Measurements from ENCODE around the gene OBP2B.
"Not testable (repeated sequence)": the region's sequence is repeated elsewhere in the genome, so short reads cannot be mapped to it uniquely, and the experiment has no call there.

The OBP2B gene

GRCh38 chr9:133235549-133236222 lies 26.6 kb upstream of the OBP2B start:
- DNase-seq: no peak
- no peaks in the 10 kb centered on the region for H3K27me3 ChIP-seq (ENCODE audit: insufficient read depth, low read depth, severe bottlenecking)
- no peaks in the 10 kb centered on the region for H3K9me3 ChIP-seq (ENCODE audit: severe bottlenecking)
- H3K4me3 ChIP-seq (ENCODE audit: low read depth, low read length): no peak overlapping the region
- no peak overlapping the region for H3K27ac ChIP-seq
- TF ChIP-seq CTCF (IDR thresholded peaks at IDR 0.05; ENCODE audit: low read depth, low read length): no peak
- H3K36me3 ChIP-seq: no peaks in the 10 kb centered on the region

GRCh38 chr9:133234577-133235322 lies 25.7 kb upstream of the OBP2B start:
- H3K27me3 ChIP-seq (ENCODE audit: insufficient read depth, low read depth, severe bottlenecking): no peaks in the 10 kb centered on the region
- no peak for DNase-seq
- H3K36me3 ChIP-seq: no peaks in the 10 kb centered on the region
- H3K4me3 ChIP-seq (ENCODE audit: low read depth, low read length): no peak overlapping the region
- H3K27ac ChIP-seq: no peak overlapping the region
- TF ChIP-seq CTCF (IDR thresholded peaks at IDR 0.05; ENCODE audit: low read depth, low read length): no peak
- H3K9me3 ChIP-seq (ENCODE audit: severe bottlenecking): no peaks in the 10 kb centered on the region

- Histone ChIP-seq H3K27ac (no peak overlapping the region), H3K4me3 (ENCODE audit: low read depth, low read length) (no peak overlapping the region), H3K36me3 (no peaks in the 10 kb centered on the region), H3K27me3 (ENCODE audit: insufficient read depth, low read depth, severe bottlenecking) (no peaks in the 10 kb centered on the region), H3K9me3 (ENCODE audit: severe bottlenecking) (no peaks in the 10 kb centered on the region)
- no peak for TF ChIP-seq CTCF (IDR thresholded peaks at IDR 0.05; ENCODE audit: low read depth, low read length)
- no peak for DNase-seq
Measured at GRCh38 chr9:133233681-133234432, 24.8 kb upstream of the OBP2B start.

GRCh38 chr9:133231934-133232568 lies 23.0 kb upstream of the OBP2B start:
- not testable (repeated sequence) for H3K36me3 ChIP-seq; H3K27ac ChIP-seq; H3K27me3 ChIP-seq (ENCODE audit: insufficient read depth, low read depth, severe bottlenecking); DNase-seq; H3K9me3 ChIP-seq (ENCODE audit: severe bottlenecking); H3K4me3 ChIP-seq (ENCODE audit: low read depth, low read length)

GRCh38 chr9:133230514-133230913 lies 21.5 kb upstream of the OBP2B start:
- not testable (repeated sequence) for H3K27me3 ChIP-seq (ENCODE audit: insufficient read depth, low read depth, severe bottlenecking); DNase-seq; H3K4me3 ChIP-seq (ENCODE audit: low read depth, low read length); H3K27ac ChIP-seq; H3K36me3 ChIP-seq; H3K9me3 ChIP-seq (ENCODE audit: severe bottlenecking)

GRCh38 chr9:133230093-133230492 lies 21.0 kb upstream of the OBP2B start:
- Histone ChIP-seq H3K27ac (no peak overlapping the region), H3K4me3 (ENCODE audit: low read depth, low read length) (no peak overlapping the region), H3K9me3 (ENCODE audit: severe bottlenecking) (no peaks in the 10 kb centered on the region), H3K27me3 (ENCODE audit: insufficient read depth, low read depth, severe bottlenecking) (no peaks in the 10 kb centered on the region), H3K36me3 (no peaks in the 10 kb centered on the region)
- TF ChIP-seq CTCF (IDR thresholded peaks at IDR 0.05; ENCODE audit: low read depth, low read length): no peak
- DNase-seq: no peak

- not testable (repeated sequence) for H3K9me3 ChIP-seq (ENCODE audit: severe bottlenecking); DNase-seq; H3K27me3 ChIP-seq (ENCODE audit: insufficient read depth, low read depth, severe bottlenecking); H3K4me3 ChIP-seq (ENCODE audit: low read depth, low read length); H3K27ac ChIP-seq; H3K36me3 ChIP-seq
Measured at GRCh38 chr9:133228474-133229193, 19.6 kb upstream of the OBP2B start.

- H3K4me3 ChIP-seq (ENCODE audit: low read depth, low read length); H3K9me3 ChIP-seq (ENCODE audit: severe bottlenecking); H3K27me3 ChIP-seq (ENCODE audit: insufficient read depth, low read depth, severe bottlenecking); DNase-seq; H3K36me3 ChIP-seq; H3K27ac ChIP-seq: not testable (repeated sequence)
Measured at GRCh38 chr9:133227996-133228395, 18.9 kb upstream of the OBP2B start.
